Trophoblast cell (in vitro differentiated cells and primary cell): ENCODE data around the gene EPN1.
A peak's percentile ranks its signal among the peaks of the same experiment; 100 is the strongest.

Source experiments
- DNase-seq, 2 donors: peaks; one replicate each; pipeline ENCODE4 v3.0.0-alpha.2; 2016
- H2AFZ ChIP-seq: 2 replicates; pipeline ENCODE4 v1.6.1; 2013; ENCODE audit warnings: low read length, moderate library complexity, mild to moderate bottlenecking; ENCODE audit not compliant: insufficient read depth, poor library complexity
- H2AK5ac ChIP-seq: 2 replicates; pipeline ENCODE4 v1.6.1; 2013; ENCODE audit warnings: mild to moderate bottlenecking, low read length
- H2BK120ac ChIP-seq: 2 replicates; pipeline ENCODE4 v1.6.1; 2013; ENCODE audit warnings: low read length, mild to moderate bottlenecking, moderate library complexity; ENCODE audit not compliant: insufficient read depth, poor library complexity
- H2BK12ac ChIP-seq: 2 replicates; pipeline ENCODE4 v1.6.1; 2013; ENCODE audit warnings: mild to moderate bottlenecking, low read length, moderate library complexity
- H2BK5ac ChIP-seq: 2 replicates; pipeline ENCODE4 v1.6.1; 2013; ENCODE audit warnings: low read length, low read depth, moderate library complexity, mild to moderate bottlenecking; ENCODE audit not compliant: poor library complexity
- H3K14ac ChIP-seq: 2 replicates; pipeline ENCODE4 v1.6.1; 2013; ENCODE audit warnings: mild to moderate bottlenecking, low read length
- H3K18ac ChIP-seq: 2 replicates; pipeline ENCODE4 v1.6.1; 2013; ENCODE audit warnings: mild to moderate bottlenecking, low read length
- H3K23ac ChIP-seq: 2 replicates; pipeline ENCODE4 v1.6.1; 2013; ENCODE audit warnings: low read length
- H3K27ac ChIP-seq: 2 replicates; pipeline ENCODE4 v1.5.1; 2013; ENCODE audit warnings: low read depth, mild to moderate bottlenecking, inconsistent platforms, low read length, moderate library complexity
- H3K27me3 ChIP-seq: 2 replicates; pipeline ENCODE4 v1.6.1; 2013; ENCODE audit warnings: inconsistent platforms, mild to moderate bottlenecking, low read length, moderate library complexity; ENCODE audit not compliant: insufficient read depth
- H3K36me3 ChIP-seq, 2 experiments: 1 replicate in 1 of 2; 2 replicates in 1 of 2; pipeline ENCODE4 v1.6.1; 2013; ENCODE audit warnings: low read length in 2 of 2, mild to moderate bottlenecking in 2 of 2, moderate library complexity in 1 of 2; ENCODE audit not compliant: insufficient read depth in 2 of 2, control insufficient read depth in 1 of 2
- H3K4ac ChIP-seq: 2 replicates; pipeline ENCODE4 v1.6.1; 2013; ENCODE audit warnings: low read depth, mild to moderate bottlenecking, low read length, moderate library complexity
- H3K4me1 ChIP-seq, 2 experiments: 1 replicate in 1 of 2; 2 replicates in 1 of 2; pipeline ENCODE4 v1.6.1; 2013; ENCODE audit warnings: low read length in 2 of 2, mild to moderate bottlenecking in 2 of 2, moderate library complexity in 1 of 2; ENCODE audit not compliant: insufficient read depth in 2 of 2, control insufficient read depth in 1 of 2
- H3K4me2 ChIP-seq: 2 replicates; pipeline ENCODE4 v1.6.1; 2013; ENCODE audit warnings: inconsistent platforms, mild to moderate bottlenecking, low read length, moderate library complexity
- H3K4me3 ChIP-seq: 2 replicates; pipeline ENCODE4 v1.5.1; 2013; ENCODE audit warnings: mild to moderate bottlenecking, low read depth, low read length, inconsistent platforms
- H3K79me1 ChIP-seq: one replicate; pipeline ENCODE4 v1.6.1; 2013; ENCODE audit warnings: low read length
- H3K79me2 ChIP-seq: 2 replicates; pipeline ENCODE4 v1.6.1; 2013; ENCODE audit warnings: low read length, mild to moderate bottlenecking; ENCODE audit not compliant: control insufficient read depth, insufficient read depth, poor library complexity
- H3K9ac ChIP-seq: 2 replicates; pipeline ENCODE4 v1.6.1; 2013; ENCODE audit warnings: mild to moderate bottlenecking, low read length
- H3K9me3 ChIP-seq: 2 replicates; pipeline ENCODE4 v1.6.1; 2013; ENCODE audit warnings: low read depth, mild to moderate bottlenecking, control low read depth, inconsistent platforms, low read length; ENCODE audit not compliant: insufficient read depth
- H4K12ac ChIP-seq: 2 replicates; pipeline ENCODE4 v1.6.1; 2013; ENCODE audit warnings: low read depth, mild to moderate bottlenecking, low read length, moderate library complexity
- H4K8ac ChIP-seq: 2 replicates; pipeline ENCODE4 v1.6.1; 2013; ENCODE audit warnings: low read depth, mild to moderate bottlenecking, low read length, moderate library complexity
- H4K91ac ChIP-seq: one replicate; pipeline ENCODE4 v1.6.1; 2013; ENCODE audit warnings: low read depth, mild to moderate bottlenecking, low read length, moderate library complexity
- WGBS: extraction: QIAGEN DNeasy Blood & Tissue Kit; methylation state at CpG from one replicate; pipeline ENCODE4 v1.1.7; 2013; ENCODE audit warnings: missing lambda C conversion rate; ENCODE audit not compliant: insufficient read length, insufficient coverage; ENCODE audit errors: extremely low coverage; 5-methylcytosine and 5-hydroxymethylcytosine counted together

EPN1 gene

DNA sequence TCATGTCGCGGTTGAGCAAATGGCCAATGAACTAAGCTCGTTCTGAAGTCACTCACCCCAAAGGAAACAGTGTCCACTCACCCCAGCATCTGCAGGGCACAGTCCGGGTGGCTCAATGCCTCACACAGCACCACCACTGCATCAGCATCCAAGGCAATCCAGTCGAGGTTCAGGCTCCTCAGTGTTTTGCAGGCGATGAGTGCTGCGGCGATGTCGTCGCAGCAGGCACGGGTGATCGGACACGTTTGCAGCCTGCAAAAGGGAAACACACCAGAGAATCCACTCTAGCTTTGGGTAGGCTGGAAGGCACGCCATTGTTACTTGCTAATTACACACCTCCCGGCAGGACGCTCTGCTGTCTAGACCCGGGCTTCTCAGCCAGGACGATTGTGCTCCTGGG, 36.7 kb downstream of the EPN1 start:
- no peak overlapping the region for H3K27ac ChIP-seq
- no peak overlapping the region for H3K4me2 ChIP-seq
- peak overlapping the region; percentile 42 for H3K4me3 ChIP-seq
- H3K79me1 ChIP-seq, result no peaks in the 10 kb centered on the region
- no peak overlapping the region for H3K23ac ChIP-seq
- no peak overlapping the region for H4K12ac ChIP-seq
- H3K79me2 ChIP-seq, result no peaks in the 10 kb centered on the region
- DNase-seq, result no peak
- no peak overlapping the region for H2BK120ac ChIP-seq
- H4K8ac ChIP-seq, result no peak overlapping the region
- WGBS, result no CpG with 5 or more reads among the region's 18 CpGs
- H3K4me1 ChIP-seq, result no peaks in the 10 kb centered on the region
- H3K27me3 ChIP-seq, result no peaks in the 10 kb centered on the region
- H2AK5ac ChIP-seq, result no peak overlapping the region
- H3K36me3 ChIP-seq, result no peaks in the 10 kb centered on the region
- H2BK5ac ChIP-seq, result no peak overlapping the region
- H3K14ac ChIP-seq, result no peak overlapping the region
- no peak overlapping the region for H4K91ac ChIP-seq
- H2AFZ ChIP-seq, result no peak overlapping the region
- no peak overlapping the region for H3K9ac ChIP-seq
- H3K18ac ChIP-seq, result no peak overlapping the region
- no peak overlapping the region for H3K4ac ChIP-seq
- no peak overlapping the region for H2BK12ac ChIP-seq
- peaks cover 26% of the 10 kb centered on the region for H3K9me3 ChIP-seq

GRCh38 chr19:55712804-55713631, 38.0 kb downstream of the EPN1 start:
- no peak overlapping the region for H3K4me2 ChIP-seq
- no peaks in the 10 kb centered on the region for H3K4me1 ChIP-seq
- no peak overlapping the region for H3K4ac ChIP-seq
- H3K27me3 ChIP-seq, result no peaks in the 10 kb centered on the region
- H3K14ac ChIP-seq, result no peak overlapping the region
- H2AFZ ChIP-seq, result no peak overlapping the region
- H4K8ac ChIP-seq, result no peak overlapping the region
- H2BK120ac ChIP-seq, result no peak overlapping the region
- no peak overlapping the region for H2BK12ac ChIP-seq
- no peak overlapping the region for H2AK5ac ChIP-seq
- peaks cover 27% of the 10 kb centered on the region for H3K9me3 ChIP-seq
- no peak overlapping the region for H4K12ac ChIP-seq
- no peaks in the 10 kb centered on the region for H3K36me3 ChIP-seq
- DNase-seq, result no peak
- no peak overlapping the region for H2BK5ac ChIP-seq
- H3K79me2 ChIP-seq, result no peaks in the 10 kb centered on the region
- no peak overlapping the region for H3K9ac ChIP-seq
- no peak overlapping the region for H3K23ac ChIP-seq
- no CpG with 5 or more reads among the region's 3 CpGs for WGBS
- no peak overlapping the region for H4K91ac ChIP-seq
- no peak overlapping the region for H3K4me3 ChIP-seq
- H3K18ac ChIP-seq, result no peak overlapping the region
- H3K27ac ChIP-seq, result no peak overlapping the region
- no peaks in the 10 kb centered on the region for H3K79me1 ChIP-seq

- Histone ChIP-seq H3K27ac (no peak overlapping the region), H3K4me2 (no peak overlapping the region), H3K4me1 (no peaks in the 10 kb centered on the region), H3K18ac (no peak overlapping the region), H2AFZ (no peak overlapping the region), H4K8ac (no peak overlapping the region), H4K12ac (no peak overlapping the region), H4K91ac (no peak overlapping the region), H2BK12ac (no peak overlapping the region), H2BK5ac (no peak overlapping the region), H3K36me3 (no peaks in the 10 kb centered on the region), H2BK120ac (no peak overlapping the region), H3K9me3 (peaks cover 32% of the 10 kb centered on the region), H3K27me3 (no peaks in the 10 kb centered on the region), H3K23ac (no peak overlapping the region), H3K4me3 (no peak overlapping the region), H3K4ac (no peak overlapping the region), H3K9ac (no peak overlapping the region), H3K79me2 (no peaks in the 10 kb centered on the region), H3K79me1 (no peaks in the 10 kb centered on the region), H2AK5ac (no peak overlapping the region), H3K14ac (no peak overlapping the region)
- no CpG with 5 or more reads among the region's 15 CpGs for WGBS
- peak; percentile 96 for DNase-seq
Observed at GRCh38 chr19:55716531-55716930, 41.5 kb downstream of the EPN1 start.

GRCh38 chr19:55717251-55717650, 42.2 kb downstream of the EPN1 start:
- Histone ChIP-seq H4K8ac (no peak overlapping the region), H3K14ac (no peak overlapping the region), H3K18ac (no peak overlapping the region), H3K4me2 (no peak overlapping the region), H3K79me2 (no peaks in the 10 kb centered on the region), H2BK12ac (no peak overlapping the region), H3K9ac (no peak overlapping the region), H3K23ac (no peak overlapping the region), H2BK5ac (no peak overlapping the region), H4K12ac (no peak overlapping the region), H3K79me1 (no peaks in the 10 kb centered on the region), H3K4ac (no peak overlapping the region), H3K27me3 (no peaks in the 10 kb centered on the region), H3K27ac (no peak overlapping the region), H2BK120ac (no peak overlapping the region), H3K4me1 (no peaks in the 10 kb centered on the region), H3K36me3 (no peaks in the 10 kb centered on the region), H2AK5ac (no peak overlapping the region), H3K4me3 (no peak overlapping the region), H4K91ac (no peak overlapping the region), H2AFZ (no peak overlapping the region), H3K9me3 (peaks cover 30% of the 10 kb centered on the region)
- peak; percentile 70 to 80 for DNase-seq
- WGBS, result no CpG with 5 or more reads among the region's 11 CpGs
